NCI-H1105 (cell line): ENCODE data around the gene PPHLN1.

Experiments
- DNase-seq: peaks from one replicate; lab custom pipeline; 2025; lab: John Stamatoyannopoulos, UW

Gene PPHLN1

DNA sequence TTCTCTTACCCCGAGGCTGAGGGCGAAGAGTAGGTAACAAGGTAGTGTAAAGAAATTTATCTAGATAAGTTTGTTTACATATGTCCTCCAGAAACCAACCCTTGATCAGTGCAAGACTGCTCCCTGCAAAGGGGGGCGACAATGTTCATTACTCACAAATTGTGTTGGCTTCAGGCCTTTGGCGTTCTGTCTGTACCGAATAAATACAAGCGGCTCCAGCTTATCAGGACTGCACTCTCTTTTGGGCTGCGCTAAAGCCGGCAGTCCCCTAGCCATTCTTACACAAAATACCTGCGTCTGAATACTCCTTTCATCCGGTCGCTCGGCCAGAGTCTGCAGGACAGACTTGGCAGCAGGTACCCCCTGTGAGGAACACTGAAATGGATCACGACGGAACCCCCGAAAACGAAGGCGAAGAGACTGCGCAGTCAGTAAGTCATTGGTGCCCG, 116.4 kb downstream of the PPHLN1 start:
- no peak for DNase-seq

DNA sequence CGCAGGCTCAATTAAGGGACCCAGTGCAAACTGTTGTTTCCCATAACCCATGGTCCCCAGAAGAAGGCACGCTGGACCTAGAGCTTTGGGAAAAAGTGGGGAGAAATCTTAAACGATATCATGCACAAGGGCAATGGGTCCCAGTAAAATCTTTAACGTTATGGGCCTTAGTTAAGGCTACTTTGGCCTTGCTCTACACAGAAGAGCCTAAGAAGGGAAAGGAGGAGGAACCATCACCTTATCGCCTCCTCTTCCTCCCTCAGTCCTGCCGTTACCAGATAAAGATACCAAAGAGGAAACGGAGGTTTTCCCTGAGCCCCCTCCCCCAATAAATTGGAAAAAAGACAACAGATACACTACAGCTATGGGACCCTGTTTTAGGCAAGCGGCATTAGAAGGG, 116.9 kb downstream of the PPHLN1 start:
- DNase-seq: no peak

DNA sequence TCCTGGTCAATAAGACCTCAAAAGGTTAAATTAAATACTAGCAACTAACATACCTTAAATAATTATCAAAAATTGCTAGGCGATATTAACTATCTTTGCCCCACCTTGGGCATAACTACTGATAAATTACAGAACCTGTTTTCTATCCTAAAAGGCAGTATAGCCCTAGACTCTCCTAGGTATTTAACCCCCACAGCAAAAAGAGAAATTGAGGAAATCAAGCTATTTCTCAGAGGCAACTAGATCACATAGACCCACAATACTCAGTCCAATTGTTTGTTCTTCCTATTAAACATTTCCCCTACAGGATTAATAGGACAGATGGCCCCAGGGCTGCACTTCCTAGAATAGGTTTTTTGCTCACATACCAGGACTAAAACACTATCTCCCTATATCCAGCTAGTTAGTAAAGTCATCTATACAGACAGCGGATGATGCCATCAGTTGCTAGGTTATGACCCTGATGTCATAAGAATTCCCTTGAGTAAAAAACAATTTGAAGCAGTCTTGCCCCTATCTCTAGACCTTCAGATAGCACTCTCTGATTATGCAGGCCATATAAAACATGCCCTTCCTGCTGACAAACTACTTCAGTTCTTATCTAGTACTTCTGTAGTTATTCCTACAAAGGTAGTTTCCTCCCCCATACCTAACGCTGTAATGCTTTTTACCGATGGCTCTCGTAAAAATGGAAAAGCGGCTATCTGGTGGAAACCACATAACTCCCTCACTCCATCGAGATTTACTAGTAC, 118.4 kb downstream of the PPHLN1 start:
- DNase-seq: no peak

DNA sequence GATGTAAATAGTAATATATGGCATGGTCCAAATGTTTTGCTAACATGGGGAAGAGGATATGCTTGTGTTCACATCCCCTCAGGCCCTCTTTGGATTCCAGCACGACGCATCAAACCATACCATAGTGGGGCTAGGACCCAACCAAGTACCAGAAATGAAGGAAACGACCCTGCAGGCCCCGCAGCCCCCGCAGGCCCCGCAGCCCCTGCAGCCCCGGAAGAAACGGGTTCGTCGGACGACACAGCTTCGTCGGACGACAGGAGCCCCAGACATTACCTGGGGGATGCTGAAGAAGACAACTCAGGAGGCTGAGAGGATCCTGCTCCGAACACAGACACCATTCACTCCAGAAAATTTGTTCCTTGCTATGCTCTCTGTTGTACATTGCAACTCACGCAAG, 119.9 kb downstream of the PPHLN1 start:
- no peak for DNase-seq

DNA sequence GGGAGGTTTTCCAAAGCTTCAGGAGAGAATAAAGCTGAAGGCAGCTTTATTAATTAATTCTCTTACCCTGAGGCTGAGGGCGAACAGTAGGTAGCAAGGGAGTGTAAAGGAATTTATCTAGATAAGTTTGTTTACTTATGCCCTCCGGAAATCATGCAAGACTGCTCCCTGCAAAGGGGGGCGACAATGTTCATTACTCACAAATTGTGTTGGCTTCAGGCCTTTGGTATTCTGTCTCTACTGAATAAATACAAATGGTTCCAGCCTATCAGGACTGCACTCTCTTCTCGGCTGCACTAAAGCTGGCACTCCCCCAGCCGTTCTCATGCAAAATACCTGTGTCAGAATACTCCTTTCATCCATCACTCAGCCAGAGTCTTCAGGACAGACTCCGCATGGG, 120.8 kb downstream of the PPHLN1 start:
- DNase-seq: no peak

DNA sequence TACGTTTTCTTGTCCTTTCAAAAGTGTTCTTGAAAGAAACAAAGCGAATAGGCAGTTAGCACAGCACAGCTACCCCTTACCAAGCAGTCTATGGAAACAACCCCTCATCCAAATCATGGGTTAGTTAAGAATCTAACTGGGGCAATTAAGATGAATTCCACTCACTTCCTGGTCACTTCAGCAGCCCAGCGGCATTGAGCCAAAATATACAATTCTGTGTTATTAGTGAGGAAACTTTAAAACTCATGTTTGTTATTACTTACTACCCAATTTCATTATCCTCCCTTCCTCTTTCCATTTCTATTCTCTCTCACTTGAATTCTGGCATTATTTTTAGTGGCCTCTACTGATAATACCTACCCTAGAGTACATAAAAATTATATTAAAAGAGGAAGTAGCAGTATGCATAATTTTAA, 121.4 kb downstream of the PPHLN1 start:
- no peak for DNase-seq

DNA sequence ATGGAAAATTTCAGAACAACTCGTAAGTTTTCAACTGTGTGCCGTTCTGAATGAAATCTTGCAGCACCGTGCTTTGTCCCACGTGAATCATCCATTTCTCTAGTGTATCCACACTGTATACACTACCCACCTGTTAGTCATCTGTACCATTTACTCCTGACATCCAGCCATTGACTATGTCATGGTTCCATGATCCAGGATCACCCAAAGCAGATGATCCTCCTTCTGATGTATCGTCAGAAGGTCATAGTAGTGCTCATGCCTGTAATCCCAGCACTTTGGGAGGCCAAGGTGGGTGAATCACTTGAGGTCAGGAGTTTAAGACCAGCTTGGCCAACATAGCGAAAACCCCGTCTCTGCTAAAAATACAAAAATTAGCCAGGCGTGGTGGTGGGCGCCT, 122.9 kb downstream of the PPHLN1 start:
- no peak for DNase-seq

DNA sequence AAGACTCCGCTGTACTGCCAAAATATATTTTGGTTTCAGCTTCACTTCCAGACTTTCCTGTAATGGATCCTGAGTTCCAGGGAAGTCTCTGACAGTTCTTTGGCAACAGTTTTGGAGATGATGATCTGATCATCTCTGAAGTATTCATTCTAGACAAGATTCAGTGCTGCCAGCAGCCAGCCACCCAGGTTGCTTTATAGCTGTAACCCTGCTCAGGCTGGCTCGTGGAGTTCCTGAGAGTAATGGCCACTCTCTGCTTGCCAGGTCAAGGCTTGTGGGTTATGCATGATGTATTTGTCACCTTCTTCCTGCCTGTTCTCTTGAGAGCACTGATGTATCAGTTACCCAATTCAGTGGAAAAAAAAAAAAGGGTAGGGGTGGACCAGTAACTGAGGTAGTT, 124.3 kb downstream of the PPHLN1 start:
- no peak for DNase-seq

DNA sequence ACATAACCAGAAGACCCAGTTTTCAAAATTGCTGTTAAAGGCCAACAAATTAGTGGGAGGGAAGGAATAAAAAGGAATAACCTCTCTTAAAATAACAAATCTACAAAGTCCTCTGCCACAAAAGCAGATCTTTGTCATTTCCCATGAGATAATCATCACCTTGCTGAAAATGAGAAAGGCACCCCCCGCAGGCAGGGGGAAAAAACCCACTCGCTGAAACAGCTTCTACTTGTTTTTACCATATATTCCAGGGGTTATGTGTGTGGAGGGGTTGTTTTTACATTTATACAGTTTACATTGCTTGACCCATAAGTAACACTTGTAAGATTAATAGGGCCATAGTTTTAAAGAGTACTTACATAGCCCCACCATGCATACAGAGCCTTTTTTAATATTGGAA, 132.6 kb downstream of the PPHLN1 start:
- DNase-seq: no peak

DNA sequence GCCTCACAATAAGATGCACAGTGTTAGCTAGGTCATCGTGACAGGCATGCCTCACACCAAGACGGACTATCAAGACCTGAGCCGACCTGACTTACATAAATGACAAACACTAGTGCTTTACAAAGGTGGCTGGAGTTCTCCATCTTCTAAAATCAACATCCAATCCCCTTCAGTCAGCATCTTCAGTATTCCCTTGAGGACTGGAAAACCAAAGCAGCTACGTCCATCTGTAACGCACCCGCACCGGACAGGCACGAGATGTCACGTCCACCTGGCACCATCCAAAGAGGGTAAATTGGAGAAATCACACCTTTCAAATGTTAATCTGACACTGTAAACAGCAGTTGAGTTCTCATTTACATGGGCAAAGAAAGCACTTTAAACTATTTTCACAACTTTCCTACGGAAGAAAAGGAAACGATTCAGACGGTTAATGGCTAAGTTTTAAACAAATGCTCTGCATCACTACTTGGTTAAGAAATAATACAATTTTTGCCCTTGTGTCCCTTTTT, 133.4 kb downstream of the PPHLN1 start:
- DNase-seq: no peak

DNA sequence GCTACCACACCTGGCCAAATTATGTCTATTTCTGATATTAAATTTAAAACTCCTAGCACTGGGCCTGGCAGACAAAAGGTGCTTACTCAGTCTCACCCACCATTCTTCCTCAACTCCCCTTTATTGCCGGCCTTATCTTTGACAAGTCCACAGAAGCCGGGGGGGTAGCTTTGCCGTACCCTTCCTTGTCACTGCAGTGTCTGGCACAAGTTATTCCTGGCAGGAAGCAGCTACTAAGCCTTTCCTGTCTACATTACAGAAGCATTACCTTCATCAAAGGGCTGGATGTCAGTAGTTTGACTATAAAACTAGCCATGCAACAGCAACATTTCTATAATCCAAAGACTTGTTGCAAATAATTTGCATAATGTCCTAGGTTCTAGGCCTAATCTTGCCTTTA, 136.5 kb downstream of the PPHLN1 start:
- no peak for DNase-seq

DNA sequence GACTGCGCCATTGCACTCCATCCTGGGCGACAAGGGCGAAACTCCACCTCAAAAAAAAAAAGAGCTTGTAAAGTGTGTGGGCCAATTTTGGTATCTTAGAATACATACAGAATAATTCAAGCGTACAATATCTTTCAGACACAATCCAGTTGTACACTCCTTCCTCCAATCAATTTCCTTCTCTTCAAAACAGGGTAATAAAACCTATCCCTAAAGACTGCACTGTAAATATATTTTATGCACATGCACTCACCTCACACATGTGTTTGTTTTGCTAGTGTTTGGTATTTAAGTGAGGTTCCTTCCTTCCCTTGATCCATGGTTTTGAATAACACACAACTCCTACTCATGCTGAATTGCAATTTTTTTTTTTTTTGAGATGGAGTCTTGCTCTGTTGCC, 137.7 kb downstream of the PPHLN1 start:
- no peak for DNase-seq

DNA sequence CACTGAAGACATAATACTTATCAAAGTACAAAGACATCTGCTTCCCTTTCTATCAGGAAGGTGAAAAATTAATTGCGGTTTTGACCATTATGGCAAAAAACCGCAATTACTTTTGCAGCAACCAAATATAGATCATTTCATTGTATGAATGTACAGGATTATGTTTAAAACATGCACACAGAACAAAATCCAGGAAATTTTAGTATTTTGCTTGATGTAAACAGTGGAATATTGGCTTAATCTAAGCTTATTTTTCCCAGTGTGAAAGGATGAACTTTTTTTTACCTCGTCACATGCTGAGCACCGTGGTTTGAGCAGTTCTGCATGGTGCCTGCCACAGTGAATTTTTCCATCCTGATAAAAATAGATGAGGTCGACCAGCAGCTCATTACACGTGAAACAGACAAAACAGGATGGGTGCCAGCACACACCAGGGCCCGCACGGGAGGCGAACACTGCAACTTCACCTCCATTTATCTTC, 142.4 kb downstream of the PPHLN1 start:
- DNase-seq: no peak

DNA sequence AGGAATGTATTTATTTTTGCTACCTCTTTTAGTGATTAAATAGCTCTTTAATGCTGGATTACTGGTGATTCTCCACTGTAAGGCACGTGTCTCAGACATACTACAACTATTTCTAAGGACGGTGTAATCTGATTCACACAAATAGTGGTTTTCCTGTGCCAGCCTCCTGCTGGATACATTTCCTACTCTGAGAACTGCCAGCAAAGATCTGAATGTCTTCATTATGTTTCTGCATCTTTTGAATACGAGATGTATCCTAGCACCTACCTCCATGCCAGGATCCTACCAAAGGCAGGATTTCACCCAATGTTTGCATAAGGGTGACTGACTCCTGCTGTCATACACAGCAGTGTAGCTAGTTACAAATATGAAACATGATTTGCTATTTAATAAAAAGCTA, 143.0 kb downstream of the PPHLN1 start:
- no peak for DNase-seq

DNA sequence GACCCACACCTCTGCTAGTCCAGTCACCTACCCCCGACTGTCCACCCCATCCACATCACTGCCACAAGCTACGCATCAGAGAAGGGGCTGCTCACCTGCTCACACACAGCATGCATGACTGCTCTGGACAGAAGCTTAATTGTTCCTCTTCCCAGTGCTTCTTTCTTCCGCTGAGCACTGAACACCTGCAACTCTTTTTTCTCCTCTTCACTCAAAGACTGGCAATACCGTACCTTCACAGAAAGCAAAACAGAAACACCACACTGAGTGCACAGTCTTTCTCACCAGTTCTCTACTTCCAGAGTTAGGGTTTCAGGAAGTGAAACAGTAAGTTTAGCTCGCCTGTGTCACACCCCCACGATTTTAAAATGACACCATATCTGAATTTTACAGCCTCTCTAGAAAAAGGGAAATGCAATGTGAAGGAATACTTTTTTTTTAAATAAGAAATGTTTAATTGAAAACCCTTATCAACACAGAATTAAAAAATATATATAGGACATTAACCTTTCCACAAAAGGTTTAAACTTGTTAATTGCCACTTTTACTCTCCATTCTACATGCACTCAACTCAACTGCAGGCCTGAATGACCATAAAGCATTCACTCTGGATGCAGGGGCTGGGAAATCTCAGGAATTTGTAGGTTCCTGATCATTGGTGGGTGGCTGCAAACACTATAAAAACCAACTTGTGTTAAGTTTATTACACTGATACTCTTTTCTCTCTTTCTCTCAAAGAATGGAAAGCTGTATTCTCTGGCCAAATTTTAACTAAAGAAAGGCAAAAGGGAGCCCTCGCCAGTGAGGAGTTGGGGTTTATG, 143.6 kb downstream of the PPHLN1 start:
- no peak for DNase-seq

DNA sequence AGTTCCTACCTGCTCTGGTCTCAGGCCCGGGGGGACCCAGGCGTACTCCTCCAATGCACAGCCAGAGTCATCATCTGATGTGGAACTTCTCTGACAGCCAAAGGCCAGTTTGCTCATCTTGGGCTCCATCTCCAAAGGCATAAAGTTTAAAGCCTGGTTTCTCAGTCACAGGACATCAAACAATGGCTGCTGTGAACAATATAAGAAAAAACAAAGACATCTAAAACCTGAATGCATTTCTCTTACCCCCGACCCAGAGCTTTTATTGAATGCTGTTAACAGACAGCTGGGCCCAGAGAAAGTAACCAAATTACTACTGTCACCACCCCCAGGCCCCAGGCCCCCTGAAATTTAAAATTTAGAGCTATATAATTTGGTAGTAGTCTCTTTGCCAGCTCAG, 146.4 kb downstream of the PPHLN1 start:
- no peak for DNase-seq

DNA sequence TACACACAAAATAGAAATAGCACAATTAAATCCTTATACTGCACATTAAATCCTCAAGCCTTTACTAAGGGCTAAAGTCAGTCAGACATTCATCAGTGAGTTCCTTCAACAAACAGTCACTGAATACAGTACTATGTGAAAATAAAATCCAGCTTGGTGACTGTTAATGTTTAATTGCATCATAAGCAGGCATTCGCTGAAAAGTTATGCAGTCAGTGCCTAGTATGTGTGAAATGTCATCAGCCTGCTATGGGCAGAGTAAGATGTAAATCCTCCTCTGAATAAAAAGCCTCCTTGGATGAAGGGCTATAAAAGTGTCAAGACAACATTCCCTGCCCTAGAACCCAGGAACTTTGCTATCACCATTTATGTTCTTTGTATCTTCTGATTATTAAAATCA, 147.2 kb downstream of the PPHLN1 start:
- no peak for DNase-seq

DNA sequence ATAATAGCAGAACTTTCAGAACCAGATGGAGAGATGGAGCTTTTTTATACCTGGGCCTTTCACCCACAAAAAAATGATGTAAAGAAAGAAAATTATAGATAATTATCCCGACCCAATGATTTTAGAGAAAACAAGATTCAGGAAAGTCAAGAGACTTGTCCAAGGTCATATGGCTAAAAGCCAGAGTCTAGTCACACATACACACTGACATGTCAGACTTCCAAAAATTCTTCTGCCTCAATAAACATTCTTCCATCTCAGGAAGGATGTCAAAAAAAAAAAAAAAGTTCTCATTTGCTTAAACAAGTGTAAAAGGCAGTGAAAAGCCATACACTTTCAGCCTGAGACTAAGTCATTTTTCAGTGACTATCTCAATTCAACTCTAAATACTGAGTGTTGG, 147.6 kb downstream of the PPHLN1 start:
- no peak for DNase-seq

DNA sequence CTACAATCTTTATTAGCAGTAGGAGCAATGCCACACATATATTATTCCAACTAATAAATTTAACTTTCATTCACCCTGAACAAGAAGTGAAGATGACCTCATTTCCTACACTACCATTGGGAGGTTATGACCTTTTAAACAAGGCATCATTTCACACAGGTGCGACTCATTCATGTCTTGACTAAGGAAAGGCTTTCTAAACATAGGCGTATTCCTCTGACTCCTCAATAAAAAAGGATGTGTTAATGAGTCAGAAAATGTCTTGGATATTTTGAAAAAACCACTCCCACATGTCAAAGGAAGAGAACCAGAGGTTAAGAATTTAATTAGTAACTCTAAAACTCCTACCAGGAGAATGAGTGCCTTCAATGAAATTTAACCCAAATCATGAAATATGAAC, 148.4 kb downstream of the PPHLN1 start:
- no peak for DNase-seq

DNA sequence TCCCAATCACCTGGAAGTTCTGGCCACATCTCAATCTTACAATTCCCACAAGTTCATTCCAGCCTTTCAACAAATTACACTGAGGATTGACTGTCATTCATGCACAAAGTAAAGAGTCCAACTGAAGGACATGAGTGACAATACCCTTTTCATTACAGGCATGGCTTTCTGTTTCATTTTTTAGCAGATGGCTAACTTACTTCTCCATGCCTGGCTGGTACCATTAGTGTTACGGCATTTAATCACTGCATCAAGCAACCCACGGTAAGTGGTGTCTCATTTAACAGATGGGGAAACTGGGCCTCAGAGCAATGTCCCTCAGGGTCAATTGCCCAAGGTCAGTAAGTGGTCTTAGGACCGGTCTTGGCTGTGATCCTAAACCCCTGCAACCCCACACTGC, 149.1 kb downstream of the PPHLN1 start:
- DNase-seq: no peak

DNA sequence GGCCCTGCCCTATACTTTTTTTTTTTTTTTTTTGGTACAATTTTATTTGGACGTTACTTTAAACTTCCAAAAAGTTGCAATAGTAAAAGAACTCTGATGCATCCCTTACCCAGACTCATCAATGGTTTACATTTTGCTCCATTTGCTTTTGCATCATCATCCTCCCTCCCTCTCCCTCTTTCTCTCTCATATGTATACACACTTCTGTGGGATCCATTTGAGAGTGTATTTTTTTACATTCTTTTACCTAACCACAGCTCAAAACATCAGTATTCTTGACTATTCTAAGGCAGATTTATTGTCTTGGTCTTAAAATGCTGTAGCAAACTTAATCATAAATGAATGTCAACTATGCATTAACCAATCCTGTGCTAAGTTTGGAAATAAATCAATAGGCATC, 152.0 kb downstream of the PPHLN1 start:
- DNase-seq: no peak

DNA sequence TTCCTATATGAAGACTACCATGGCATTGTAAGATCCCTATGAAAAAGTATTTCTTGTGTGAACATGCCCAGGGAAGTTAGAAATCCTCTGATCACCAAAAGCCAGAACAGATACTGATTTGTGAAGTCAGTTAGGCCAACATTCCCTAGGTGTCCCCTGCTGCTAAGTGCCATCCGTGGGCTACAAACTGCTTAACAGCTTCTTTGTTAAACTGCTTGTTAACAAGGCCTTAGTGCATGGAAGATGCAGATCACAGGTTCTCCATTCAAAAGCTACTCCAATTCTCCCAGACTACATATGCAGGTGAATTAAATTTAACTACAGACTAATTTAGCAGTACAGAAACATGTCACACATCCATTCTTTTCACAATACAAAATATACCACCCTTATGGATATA, 155.4 kb downstream of the PPHLN1 start:
- DNase-seq: no peak

DNA sequence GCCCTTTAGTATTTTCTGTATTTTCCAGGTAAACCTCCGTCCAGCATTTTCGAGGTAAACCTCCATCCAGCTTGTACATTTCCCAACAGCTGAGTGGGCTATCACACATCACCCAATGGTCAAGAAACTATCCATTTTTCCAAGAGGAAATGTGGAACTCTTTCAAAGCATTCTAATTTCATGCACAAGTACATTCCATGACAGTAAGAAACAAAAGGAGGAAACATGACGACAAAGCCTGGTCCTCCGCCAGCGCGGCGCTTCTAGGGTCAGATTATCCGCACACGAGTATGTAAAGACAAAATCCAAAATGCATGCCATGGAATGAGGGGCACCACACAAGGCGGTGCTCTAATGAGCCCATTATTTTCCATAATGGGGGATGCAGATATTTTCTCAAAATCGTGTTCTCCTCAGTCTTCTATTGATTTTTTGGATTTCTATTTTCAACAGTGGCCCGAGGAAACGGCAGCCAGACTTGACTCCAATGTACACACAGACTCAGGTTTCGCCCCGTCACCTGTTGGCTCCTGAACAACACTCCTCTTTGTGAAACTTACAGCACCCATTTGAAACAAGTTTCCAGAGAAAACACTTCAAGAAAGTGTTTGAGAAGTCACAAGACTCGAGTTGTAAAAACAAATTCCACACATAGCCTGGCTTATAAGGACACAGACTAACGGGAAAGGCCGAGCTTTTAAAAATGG, 156.2 kb downstream of the PPHLN1 start:
- no peak for DNase-seq
